ENCODE results near the gene LRP11.
"Not testable (repeated sequence)": the region's sequence is repeated elsewhere in the genome, so short reads cannot be mapped to it uniquely, and the experiment has no call there.

LRP11 gene

GRCh38 chr6:149869275-149869892, 5.2 kb upstream of the LRP11 start:
- no peak for DNase-seq (ENCODE audit: low read depth)

GRCh38 chr6:149867876-149868640, 3.9 kb upstream of the LRP11 start:
- DNase-seq (ENCODE audit: low read depth): no peak

- DNase-seq (ENCODE audit: low read depth): no peak
These were observed 698 bp upstream of the LRP11 start for GRCh38 chr6:149864578-149865535.

GRCh38 chr6:149862922-149863697, 1.0 kb downstream of the LRP11 start:
- no peak for DNase-seq (ENCODE audit: low read depth)

GRCh38 chr6:149862424-149862738, 1.8 kb downstream of the LRP11 start:
- DNase-seq (ENCODE audit: low read depth): not testable (repeated sequence)

GRCh38 chr6:149861603-149862423, 2.3 kb downstream of the LRP11 start:
- DNase-seq (ENCODE audit: low read depth): no peak

GRCh38 chr6:149860834-149861602, 3.1 kb downstream of the LRP11 start:
- no peak for DNase-seq (ENCODE audit: low read depth)

- DNase-seq (ENCODE audit: low read depth): no peak
These were observed 3.7 kb downstream of the LRP11 start for GRCh38 chr6:149860513-149860833.

GRCh38 chr6:149859938-149860337, 4.2 kb downstream of the LRP11 start:
- DNase-seq (ENCODE audit: low read depth): no peak

- no peak for DNase-seq (ENCODE audit: low read depth)
These were observed 4.8 kb downstream of the LRP11 start for GRCh38 chr6:149859368-149859767.

GRCh38 chr6:149857541-149857940, 6.6 kb downstream of the LRP11 start:
- DNase-seq (ENCODE audit: low read depth): no peak

- DNase-seq (ENCODE audit: low read depth): no peak
These were observed 7.7 kb downstream of the LRP11 start for GRCh38 chr6:149856256-149856994.

- DNase-seq (ENCODE audit: low read depth): no peak
These were observed 8.4 kb downstream of the LRP11 start for GRCh38 chr6:149855741-149856140.

- no peak for DNase-seq (ENCODE audit: low read depth)
These were observed 9.0 kb downstream of the LRP11 start for GRCh38 chr6:149855040-149855654.

GRCh38 chr6:149854532-149854931, 9.6 kb downstream of the LRP11 start:
- DNase-seq (ENCODE audit: low read depth): no peak

GRCh38 chr6:149854017-149854416, 10.1 kb downstream of the LRP11 start:
- not testable (repeated sequence) for DNase-seq (ENCODE audit: low read depth)

- no peak for DNase-seq (ENCODE audit: low read depth)
These were observed 11.3 kb downstream of the LRP11 start for GRCh38 chr6:149852881-149853280.

GRCh38 chr6:149852180-149852579, 12.0 kb downstream of the LRP11 start:
- no peak for DNase-seq (ENCODE audit: low read depth)

- DNase-seq (ENCODE audit: low read depth): no peak
These were observed 12.6 kb downstream of the LRP11 start for GRCh38 chr6:149851461-149852110.

Measured in stimulated activated CD8-positive, alpha-beta memory T cell treated with anti-CD3 and anti-CD28 coated beads, Interleukin-12 subunit alpha, Interleukin-12 subunit beta, amount 100 ng/mL, for 1 hour (primary cell).